Fibroblast of villous mesenchyme (primary cell): ENCODE data around the gene PLSCR4. TPM values are rescaled to one million over a fixed set of nuclear protein-coding genes. Genes with fewer than 3 reads are reported as not detected.
A peak's percentile ranks its signal among the peaks of the same experiment; 100 is the strongest.

Source experiments
- DNase-seq: peaks from one replicate; pipeline ENCODE4 v3.0.0-alpha.2; 2010; ENCODE audit warnings: low read depth
- H3K4me3 ChIP-seq: 2 replicates; pipeline ENCODE4 v1.5.1; 2011; ENCODE audit warnings: low read depth, mild to moderate bottlenecking, low read length
- CTCF ChIP-seq: IDR thresholded peaks from 2 replicates; pipeline ENCODE4 v1.5.1; 2012; ENCODE audit warnings: low read depth, mild to moderate bottlenecking, low read length; ENCODE audit not compliant: insufficient read depth
- total RNA-seq: library from RNA; depleted of rRNA; stranded (reverse); fragments of >200 nt; gene quantifications from 2 replicates; pipeline ENCODE4 v1.2.3, GENCODE V29; 2012

PLSCR4 gene
- total RNA-seq, 1 donor, result 22.9 TPM

GRCh38 chr3:146152834-146153233 lies 98.1 kb downstream of the PLSCR4 start:
- TF ChIP-seq CTCF, result no peak
- DNase-seq, result no peak
- no peak overlapping the region for H3K4me3 ChIP-seq

GRCh38 chr3:146148468-146148931 lies 102.4 kb downstream of the PLSCR4 start:
- DNase-seq, result peak; percentile 86
- peak; percentile 41 for TF ChIP-seq CTCF

GRCh38 chr3:146145642-146146041 lies 105.3 kb downstream of the PLSCR4 start:
- TF ChIP-seq CTCF, result no peak
- H3K4me3 ChIP-seq, result no peak overlapping the region
- no peak for DNase-seq

More at GRCh38 chr3:146148468-146148931, 102.4 kb downstream of the PLSCR4 start:
- H3K4me3 ChIP-seq, result no peak overlapping the region

- H3K4me3 ChIP-seq, result no peak overlapping the region
- DNase-seq, result peak; percentile 97
- TF ChIP-seq CTCF, result no peak
Measured at GRCh38 chr3:146142757-146143156, 108.1 kb downstream of the PLSCR4 start.

Other genes with a start within 250 kb of the PLSCR4 start
- gene PLOD2, start 89.9 kb downstream of the PLSCR4 start, total RNA-seq, result 154 and 393 TPM in 2 replicates
- 0.43 TPM in 1 of 2 replicates, not detected in the other for gene PLSCR2, start 218.5 kb upstream of the PLSCR4 start, total RNA-seq